Endothelial cell of umbilical vein (primary cell): ENCODE measurements around the gene SIGLEC6. TPM values are rescaled to one million over a fixed set of nuclear protein-coding genes. Genes with fewer than 3 reads are reported as not detected.

ENCODE experiments used
- Bru-seq: library from RNA; stranded (reverse); fragments of 400-500 nt; gene quantifications from one replicate; lab custom pipeline; 2021; lab: Mats Ljungman, UMichigan
- BruChase-seq, 2 experiments: library from RNA; stranded (reverse); fragments of 400-500 nt; gene quantifications; one replicate each; lab custom pipeline; 2021; lab: Mats Ljungman, UMichigan
- BruUV-seq: library from RNA; stranded (reverse); fragments of 400-500 nt; replicated peaks from 2 replicates; lab custom pipeline; 2021; lab: Mats Ljungman, UMichigan
- CTCF ChIA-PET: fragments of 300-600, 350-600 bp; sonication (Branson Sonifier 250); formaldehyde crosslinking; loops from one replicate; lab custom pipeline; 2021; ENCODE audit warnings: antibody characterized with exemption, inconsistent platforms; lab: Charles Lee
- POLR2A ChIA-PET: fragments of 300-600, 350-600 bp; sonication (Branson Sonifier 250); formaldehyde crosslinking; loops from one replicate; lab custom pipeline; 2021; ENCODE audit warnings: antibody characterized with exemption, inconsistent platforms; lab: Charles Lee
- DNase-seq: peaks from one replicate; pipeline ENCODE4 v3.0.0-alpha.2; 2011; ENCODE audit warnings: low read depth, low spot score
- FAIRE-seq: peaks from 2 replicates; lab custom pipeline; 2011; peaks lifted over from hg19 to GRCh38; lab: Jason Lieb, UNC
- H2AFZ ChIP-seq: 2 replicates; pipeline ENCODE4 v1.6.0; 2012; ENCODE audit warnings: low read depth, low read length, control low read depth, inconsistent platforms
- H3K27ac ChIP-seq: 2 replicates; pipeline ENCODE4 v1.5.1; 2011; ENCODE audit warnings: low read depth, mild to moderate bottlenecking, control low read depth, low read length, moderate library complexity; ENCODE audit not compliant: insufficient read depth
- H3K27me3 ChIP-seq, 2 experiments: 2 replicates each; pipeline versions ENCODE4 v1.6.0 to v1.6.1; 2011; ENCODE audit warnings: low read length in 2 of 2, mixed read lengths in 1 of 2; ENCODE audit not compliant: control insufficient read depth in 2 of 2, insufficient read depth in 2 of 2
- H3K36me3 ChIP-seq, 2 experiments: 2 replicates in 1 of 2; 3 replicates in 1 of 2; pipeline ENCODE4 v1.5.1; 2011; ENCODE audit warnings: low read length in 2 of 2, mild to moderate bottlenecking in 1 of 2, moderate library complexity in 1 of 2; ENCODE audit not compliant: control insufficient read depth in 2 of 2, insufficient read depth in 2 of 2; ENCODE audit errors: extremely low read depth in 1 of 2
- H3K4me1 ChIP-seq: 3 replicates; pipeline ENCODE4 v1.5.1; 2011; ENCODE audit warnings: mild to moderate bottlenecking, low read length; ENCODE audit not compliant: control insufficient read depth, insufficient read depth; ENCODE audit errors: extremely low read depth
- H3K4me2 ChIP-seq: 2 replicates; pipeline ENCODE4 v1.6.1; 2011; ENCODE audit warnings: low read length, control low read depth, mixed read lengths; ENCODE audit not compliant: insufficient read depth
- H3K4me3 ChIP-seq, 3 experiments: fragments of 200-600 bp in 1 of 3; sonication (generic), shearing (Covaris generic) in 1 of 3; replicated peaks in 1 of 3; 2 replicates each; pipeline ENCODE4 v1.5.1; 2011 to 2016; ENCODE audit warnings: control low read depth in 3 of 3, low read length in 3 of 3, mild to moderate bottlenecking in 2 of 3, inconsistent platforms in 1 of 3, low read depth in 1 of 3, moderate library complexity in 1 of 3; ENCODE audit not compliant: insufficient read depth in 1 of 3
- H3K79me2 ChIP-seq: 2 replicates; pipeline ENCODE4 v1.6.0; 2012; ENCODE audit warnings: low read length, inconsistent platforms; ENCODE audit not compliant: control insufficient read depth, insufficient read depth
- H3K9ac ChIP-seq: replicated peaks from 2 replicates; pipeline ENCODE3; 2011; ENCODE audit warnings: low read length, control low read depth; ENCODE audit not compliant: insufficient read depth; ENCODE audit errors: extremely low read depth
- H3K9me1 ChIP-seq: replicated peaks from 3 replicates; pipeline ENCODE4 v1.6.0; 2011; ENCODE audit warnings: mild to moderate bottlenecking, low read length; ENCODE audit not compliant: control insufficient read depth, insufficient read depth; ENCODE audit errors: extremely low read depth
- H3K9me3 ChIP-seq: replicated peaks from 2 replicates; pipeline ENCODE4 v1.5.1; 2012; ENCODE audit warnings: low read length, inconsistent platforms; ENCODE audit not compliant: control insufficient read depth, insufficient read depth
- H4K20me1 ChIP-seq: replicated peaks from 2 replicates; pipeline ENCODE3; 2011; ENCODE audit warnings: mild to moderate bottlenecking, low read length; ENCODE audit not compliant: control insufficient read depth, insufficient read depth; ENCODE audit errors: extremely low read depth
- EZH2 ChIP-seq: IDR thresholded peaks from 2 replicates; pipeline ENCODE4 v1.6.1; 2012; ENCODE audit warnings: borderline replicate concordance, low read depth, mild to moderate bottlenecking, moderate library complexity, low read length, inconsistent platforms; ENCODE audit not compliant: severe bottlenecking
- FOS ChIP-seq: IDR thresholded peaks from 2 replicates; pipeline ENCODE4 v1.6.1; 2011; ENCODE audit warnings: mild to moderate bottlenecking, low read length, moderate library complexity, borderline replicate concordance; ENCODE audit not compliant: insufficient read depth
- GATA2 ChIP-seq: IDR thresholded peaks from 2 replicates; pipeline ENCODE4 v1.7.0; 2011; ENCODE audit warnings: low read depth, mild to moderate bottlenecking, moderate library complexity, mixed read lengths, low read length; ENCODE audit not compliant: insufficient read length, insufficient read depth
- JUN ChIP-seq: IDR thresholded peaks from 2 replicates; pipeline ENCODE4 v1.6.1; 2011; ENCODE audit warnings: borderline replicate concordance, low read depth; ENCODE audit not compliant: insufficient read length, insufficient read depth
- MYC ChIP-seq: IDR thresholded peaks from one replicate; pipeline ENCODE4 v1.6.1; 2011; ENCODE audit warnings: mild to moderate bottlenecking, low read depth, low read length
- POLR2A ChIP-seq: IDR thresholded peaks from 2 replicates; pipeline ENCODE4 v1.6.1; 2012; ENCODE audit warnings: low read depth, mild to moderate bottlenecking, control low read depth, low read length
- POLR2AphosphoS5 ChIP-seq: IDR thresholded peaks from 2 replicates; pipeline ENCODE4 v1.6.1; 2012; ENCODE audit warnings: low read depth, mild to moderate bottlenecking, control low read depth, low read length, moderate library complexity; ENCODE audit not compliant: insufficient read depth
- dilution Hi-C: fragments of 300-500 bp; cut with MboI; formaldehyde crosslinking; loops from one replicate; pipeline ENCODE4 v1.15.0; 2019; ENCODE audit warnings: low sequenced_read_pairs; ENCODE audit not compliant: extremely low pct_ligation_motif_present
- intact Hi-C: fragments of 100-400 bp; cut with micrococcal nuclease; formaldehyde crosslinking; loops from one replicate; pipeline ENCODE4 v1.10.0; 2022
- long read RNA-seq: library from polyadenylated mRNA; stranded (forward); transcript quantifications from one replicate; pipeline ENCODE4 v2.0.0, GENCODE V29; 2021
- polyA minus RNA-seq, 3 experiments: library from RNA; depleted of rRNA, polyadenylated mRNA; stranded (reverse); fragments of >200 nt; gene quantifications; 1 replicate in 1 of 3; 2 replicates in 2 of 3; pipeline ENCODE4 v1.2.3, GENCODE V29; 2011
- polyA plus RNA-seq, 4 experiments: library from polyadenylated mRNA; depleted of rRNA in 3 of 4; stranded (reverse) in 3 of 4; unstranded in 1 of 4; fragments of >200 nt; gene quantifications; 2 replicates each; pipeline versions ENCODE4 v1.2.1 to v1.2.3, GENCODE V29; 2011 to 2012; ENCODE audit warnings: missing spikeins in 1 of 4
- total RNA-seq: library from RNA; stranded (reverse); gene quantifications from 2 replicates; pipeline ENCODE4 v1.2.3, GENCODE V29; 2021
- TF ChIP-seq, protein P1 (sequence below), 2 donors: IDR thresholded peaks; 1 replicate in 1 of 2; 2 replicates in 1 of 2; pipeline ENCODE4 v1.5.1; 2011; ENCODE audit warnings: low read length in 2 of 2, mild to moderate bottlenecking in 2 of 2, moderate library complexity in 2 of 2, control low read depth in 1 of 2, inconsistent platforms in 1 of 2, low read depth in 1 of 2; ENCODE audit not compliant: insufficient read depth in 1 of 2; ENCODE audit errors: extremely low read depth in 1 of 2
- TF ChIP-seq, protein P2 (sequence below): IDR thresholded peaks from 2 replicates; pipeline ENCODE4 v1.6.1; 2011; ENCODE audit not compliant: insufficient read depth, insufficient read length

The SIGLEC6 gene
- total RNA-seq = not detected in 2 replicates
- polyA plus RNA-seq = not detected in 2 replicates
- not detected in 2 replicates for polyA plus RNA-seq (2011; cell fraction: cytosol; rRNA removed)
- not detected in 2 replicates for polyA plus RNA-seq (2011; cell fraction: nucleus; rRNA removed)
- not detected in 2 replicates for polyA plus RNA-seq (2012)
- polyA minus RNA-seq = not detected in 2 replicates
- polyA minus RNA-seq (2011; cell fraction: cytosol; rRNA and poly(A)+ RNA removed) = not detected
- polyA minus RNA-seq (2011; cell fraction: nucleus; rRNA and poly(A)+ RNA removed) = not detected in 2 replicates
- not detected for Bru-seq, nascent RNA
- not detected for BruChase-seq, experiment 1, labeled RNA remaining after a 6-hour chase
- not detected for BruChase-seq, experiment 2, labeled RNA remaining after a 2-hour chase
- long read RNA-seq = 0 reads

DNA sequence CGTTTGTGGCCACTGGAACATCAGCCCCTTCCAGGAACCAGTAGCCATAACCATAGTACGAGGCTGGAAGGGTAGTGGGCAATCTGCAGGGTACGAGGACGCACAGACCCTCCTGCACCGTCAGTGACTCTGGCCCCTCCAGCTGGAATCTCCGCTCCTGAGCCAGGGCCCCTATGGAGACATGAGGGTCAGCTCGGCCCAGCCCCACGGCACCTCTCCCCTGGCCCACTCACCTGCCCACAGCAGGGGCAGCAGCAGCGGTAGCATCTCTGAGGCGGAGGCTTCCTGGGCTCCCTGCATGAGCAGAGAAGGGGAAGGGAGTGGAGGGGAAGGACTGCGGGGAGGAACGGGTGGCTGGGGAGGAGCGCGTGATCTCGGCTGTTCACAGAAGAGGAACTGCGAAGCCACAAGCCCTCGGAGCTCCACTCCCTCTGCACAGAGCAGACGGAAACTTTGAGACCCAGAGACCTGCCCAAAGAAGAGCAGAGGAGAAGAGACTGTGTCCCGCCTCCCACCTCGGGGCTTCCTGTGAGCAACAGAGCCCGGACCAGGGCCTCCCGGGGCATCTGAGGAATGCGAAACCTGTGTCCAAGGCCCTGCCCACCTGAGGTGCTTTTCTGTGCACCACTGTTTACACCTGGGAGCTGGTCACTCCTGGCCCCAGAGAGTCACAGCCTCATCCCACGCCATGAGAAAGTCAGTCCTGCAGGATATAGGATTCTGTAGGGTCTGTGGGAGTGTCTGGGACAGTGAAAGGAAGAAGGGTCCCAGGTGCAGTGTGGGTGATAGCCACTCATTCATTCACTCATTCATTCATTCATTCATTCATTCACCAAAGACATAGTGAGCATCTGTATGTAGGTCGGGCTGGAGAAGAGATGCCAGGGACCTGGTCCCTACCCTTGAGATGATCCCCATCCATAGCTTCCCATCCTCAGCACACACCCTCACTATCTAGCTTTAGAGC lies at the start of gene SIGLEC6:
SIGLEC6 (minus strand) TSS at position 322 of the 967 bp plus-strand sequence; CDS start at position 300, 22 bp downstream.
- CTCF ChIA-PET = no interaction called here
- Histone ChIP-seq H3K9me1 (no peaks in the 10 kb centered on the region), H3K4me2 (no peak within 1 kb of the TSS), H3K9me3 (no peaks in the 10 kb centered on the region), H3K27me3 (peaks cover 0 to 19% of the 10 kb centered on the region in 2 experiments), H2AFZ (no peak within 1 kb of the TSS), H4K20me1 (no peaks in the 10 kb centered on the region), H3K4me1 (no peaks in the 10 kb centered on the region), H3K79me2 (no peaks in the 10 kb centered on the region), H3K27ac (no peak within 1 kb of the TSS), H3K36me3 (no peaks in the 10 kb centered on the region), H3K9ac (no peak within 1 kb of the TSS), H3K4me3 (no peak within 1 kb of the TSS)
- no TSS peak for BruUV-seq
- POLR2A ChIA-PET = no interaction called here
- dilution Hi-C loops = no loop called here
- DNase-seq = no peak
- TF ChIP-seq POLR2AphosphoS5 (no peak), JUN (no peak), EZH2 (no peak), MYC (no peak), GATA2 (no peak), POLR2A (no peak), FOS (no peak)
- TF ChIP-seq, protein P1, sequence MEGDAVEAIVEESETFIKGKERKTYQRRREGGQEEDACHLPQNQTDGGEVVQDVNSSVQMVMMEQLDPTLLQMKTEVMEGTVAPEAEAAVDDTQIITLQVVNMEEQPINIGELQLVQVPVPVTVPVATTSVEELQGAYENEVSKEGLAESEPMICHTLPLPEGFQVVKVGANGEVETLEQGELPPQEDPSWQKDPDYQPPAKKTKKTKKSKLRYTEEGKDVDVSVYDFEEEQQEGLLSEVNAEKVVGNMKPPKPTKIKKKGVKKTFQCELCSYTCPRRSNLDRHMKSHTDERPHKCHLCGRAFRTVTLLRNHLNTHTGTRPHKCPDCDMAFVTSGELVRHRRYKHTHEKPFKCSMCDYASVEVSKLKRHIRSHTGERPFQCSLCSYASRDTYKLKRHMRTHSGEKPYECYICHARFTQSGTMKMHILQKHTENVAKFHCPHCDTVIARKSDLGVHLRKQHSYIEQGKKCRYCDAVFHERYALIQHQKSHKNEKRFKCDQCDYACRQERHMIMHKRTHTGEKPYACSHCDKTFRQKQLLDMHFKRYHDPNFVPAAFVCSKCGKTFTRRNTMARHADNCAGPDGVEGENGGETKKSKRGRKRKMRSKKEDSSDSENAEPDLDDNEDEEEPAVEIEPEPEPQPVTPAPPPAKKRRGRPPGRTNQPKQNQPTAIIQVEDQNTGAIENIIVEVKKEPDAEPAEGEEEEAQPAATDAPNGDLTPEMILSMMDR (IDR thresholded peaks at IDR 0.05; ENCODE audit: extremely low read depth in 1 of 2, insufficient read depth in 1 of 2, low read depth in 1 of 2, low read length in 2 of 2) = no peak
- TF ChIP-seq, protein P2, sequence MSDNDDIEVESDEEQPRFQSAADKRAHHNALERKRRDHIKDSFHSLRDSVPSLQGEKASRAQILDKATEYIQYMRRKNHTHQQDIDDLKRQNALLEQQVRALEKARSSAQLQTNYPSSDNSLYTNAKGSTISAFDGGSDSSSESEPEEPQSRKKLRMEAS = no peak
- intact Hi-C loops = no loop called here
- no peak for FAIRE-seq
